GM12891 (cell line): ENCODE data around the gene MAGEA1.

Source experiments
- POLR2A ChIP-seq: IDR thresholded peaks from 2 replicates; pipeline ENCODE4 v1.6.1; 2011; ENCODE audit warnings: low read depth, low read length, control low read depth
- POLR2AphosphoS5 ChIP-seq: IDR thresholded peaks from 2 replicates; pipeline ENCODE4 v1.6.1; 2011; ENCODE audit warnings: low read depth, low read length, control low read depth
- SPI1 ChIP-seq: IDR thresholded peaks from 2 replicates; pipeline ENCODE4 v1.6.1; 2011; ENCODE audit warnings: low read depth, low read length, control low read depth
- TAF1 ChIP-seq: IDR thresholded peaks from 2 replicates; pipeline ENCODE4 v1.6.1; 2011; ENCODE audit warnings: low read depth, low read length, control low read depth

GRCh38 chrX:153157450-153157849 lies 21.6 kb upstream of the MAGEA1 start:
- TF ChIP-seq TAF1 (no peak), POLR2A (no peak), SPI1 (no peak), POLR2AphosphoS5 (no peak)
